ENCODE measurements around the gene SNX33.
"Not testable (repeated sequence)": the region's sequence is repeated elsewhere in the genome, so short reads cannot be mapped to it uniquely, and the experiment has no call there.

SNX33 gene

GRCh38 chr15:75695220-75695619 lies 47.5 kb downstream of the SNX33 start:
- H3K4me1 ChIP-seq (ENCODE audit: control insufficient read depth, insufficient read depth, low read length) = peaks cover 22% of the 10 kb centered on the region
- H3K27ac ChIP-seq (ENCODE audit: insufficient read depth, low read depth, low read length, poor library complexity, severe bottlenecking) = no peak overlapping the region
- no peaks in the 10 kb centered on the region for H3K9me3 ChIP-seq (ENCODE audit: control insufficient read depth, low read length)
- 74% methylated on average over 6 of the region's 6 CpGs for WGBS, 2 experiments
- H3K4me3 ChIP-seq (ENCODE audit: insufficient read depth, low read depth, low read length) = no peak overlapping the region
- H3K27me3 ChIP-seq (ENCODE audit: control insufficient read depth, insufficient read depth, low read length, poor library complexity, severe bottlenecking) = no peaks in the 10 kb centered on the region
- H3K36me3 ChIP-seq (ENCODE audit: control insufficient read depth, insufficient read depth, low read length) = no peaks in the 10 kb centered on the region

GRCh38 chr15:75695634-75696310 lies 48.1 kb downstream of the SNX33 start:
- H3K4me1 ChIP-seq (ENCODE audit: control insufficient read depth, insufficient read depth, low read length) = peaks cover 22% of the 10 kb centered on the region

GRCh38 chr15:75696311-75696720 lies 48.6 kb downstream of the SNX33 start:
- Histone ChIP-seq H3K36me3 (ENCODE audit: control insufficient read depth, insufficient read depth, low read length) (no peaks in the 10 kb centered on the region), H3K4me3 (ENCODE audit: insufficient read depth, low read depth, low read length) (no peak overlapping the region), H3K9me3 (ENCODE audit: control insufficient read depth, low read length) (no peaks in the 10 kb centered on the region), H3K4me1 (ENCODE audit: control insufficient read depth, insufficient read depth, low read length) (peaks cover 22% of the 10 kb centered on the region), H3K27me3 (ENCODE audit: control insufficient read depth, insufficient read depth, low read length, poor library complexity, severe bottlenecking) (no peaks in the 10 kb centered on the region), H3K27ac (ENCODE audit: insufficient read depth, low read depth, low read length, poor library complexity, severe bottlenecking) (no peak overlapping the region)
- 95 to 97% methylated on average over 14 of the region's 14 CpGs for WGBS, 2 experiments

More at GRCh38 chr15:75695634-75696310, 48.1 kb downstream of the SNX33 start:
- no peaks in the 10 kb centered on the region for H3K36me3 ChIP-seq (ENCODE audit: control insufficient read depth, insufficient read depth, low read length)
- 90 to 91% methylated on average over 7 of the region's 7 CpGs for WGBS, 2 experiments
- no peak overlapping the region for H3K27ac ChIP-seq (ENCODE audit: insufficient read depth, low read depth, low read length, poor library complexity, severe bottlenecking)
- H3K27me3 ChIP-seq (ENCODE audit: control insufficient read depth, insufficient read depth, low read length, poor library complexity, severe bottlenecking) = no peaks in the 10 kb centered on the region
- H3K9me3 ChIP-seq (ENCODE audit: control insufficient read depth, low read length) = no peaks in the 10 kb centered on the region
- no peak overlapping the region for H3K4me3 ChIP-seq (ENCODE audit: insufficient read depth, low read depth, low read length)

- H3K4me3 ChIP-seq (ENCODE audit: insufficient read depth, low read depth, low read length) = no peak overlapping the region
- H3K27me3 ChIP-seq (ENCODE audit: control insufficient read depth, insufficient read depth, low read length, poor library complexity, severe bottlenecking) = no peaks in the 10 kb centered on the region
- no peak overlapping the region for H3K27ac ChIP-seq (ENCODE audit: insufficient read depth, low read depth, low read length, poor library complexity, severe bottlenecking)
- WGBS, 2 experiments = 84 to 89% methylated on average over 11 of the region's 11 CpGs
- no peaks in the 10 kb centered on the region for H3K9me3 ChIP-seq (ENCODE audit: control insufficient read depth, low read length)
- H3K4me1 ChIP-seq (ENCODE audit: control insufficient read depth, insufficient read depth, low read length) = peaks cover 22% of the 10 kb centered on the region
- H3K36me3 ChIP-seq (ENCODE audit: control insufficient read depth, insufficient read depth, low read length) = no peaks in the 10 kb centered on the region
Measured at GRCh38 chr15:75696854-75697259, 49.1 kb downstream of the SNX33 start.

GRCh38 chr15:75697523-75697922 lies 49.8 kb downstream of the SNX33 start:
- Histone ChIP-seq H3K4me3 (ENCODE audit: insufficient read depth, low read depth, low read length) (no peak overlapping the region), H3K9me3 (ENCODE audit: control insufficient read depth, low read length) (no peaks in the 10 kb centered on the region), H3K27ac (ENCODE audit: insufficient read depth, low read depth, low read length, poor library complexity, severe bottlenecking) (no peak overlapping the region), H3K27me3 (ENCODE audit: control insufficient read depth, insufficient read depth, low read length, poor library complexity, severe bottlenecking) (no peaks in the 10 kb centered on the region), H3K36me3 (ENCODE audit: control insufficient read depth, insufficient read depth, low read length) (no peaks in the 10 kb centered on the region), H3K4me1 (ENCODE audit: control insufficient read depth, insufficient read depth, low read length) (peaks cover 22% of the 10 kb centered on the region)
- 86 to 89% methylated on average over 6 of the region's 7 CpGs for WGBS, 2 experiments

- H3K9me3 ChIP-seq (ENCODE audit: control insufficient read depth, low read length); H3K27ac ChIP-seq (ENCODE audit: insufficient read depth, low read depth, low read length, poor library complexity, severe bottlenecking); H3K4me3 ChIP-seq (ENCODE audit: insufficient read depth, low read depth, low read length); H3K27me3 ChIP-seq (ENCODE audit: control insufficient read depth, insufficient read depth, low read length, poor library complexity, severe bottlenecking); H3K36me3 ChIP-seq (ENCODE audit: control insufficient read depth, insufficient read depth, low read length): not testable (repeated sequence)
- peaks cover 22% of the 10 kb centered on the region for H3K4me1 ChIP-seq (ENCODE audit: control insufficient read depth, insufficient read depth, low read length)
- WGBS, 2 experiments = 83 to 85% methylated on average over 16 to 20 of the region's 21 CpGs
Measured at GRCh38 chr15:75697974-75698747, 50.4 kb downstream of the SNX33 start.

- 90 to 94% methylated on average over 7 of the region's 7 CpGs for WGBS, 2 experiments
- H3K4me3 ChIP-seq (ENCODE audit: insufficient read depth, low read depth, low read length); H3K27me3 ChIP-seq (ENCODE audit: control insufficient read depth, insufficient read depth, low read length, poor library complexity, severe bottlenecking); H3K36me3 ChIP-seq (ENCODE audit: control insufficient read depth, insufficient read depth, low read length); H3K27ac ChIP-seq (ENCODE audit: insufficient read depth, low read depth, low read length, poor library complexity, severe bottlenecking); H3K9me3 ChIP-seq (ENCODE audit: control insufficient read depth, low read length): not testable (repeated sequence)
- peaks cover 12% of the 10 kb centered on the region for H3K4me1 ChIP-seq (ENCODE audit: control insufficient read depth, insufficient read depth, low read length)
Measured at GRCh38 chr15:75699517-75699916, 51.8 kb downstream of the SNX33 start.

GRCh38 chr15:75699961-75700874 lies 52.5 kb downstream of the SNX33 start:
- not testable (repeated sequence) for H3K9me3 ChIP-seq (ENCODE audit: control insufficient read depth, low read length); H3K4me1 ChIP-seq (ENCODE audit: control insufficient read depth, insufficient read depth, low read length); H3K27me3 ChIP-seq (ENCODE audit: control insufficient read depth, insufficient read depth, low read length, poor library complexity, severe bottlenecking); H3K4me3 ChIP-seq (ENCODE audit: insufficient read depth, low read depth, low read length); H3K27ac ChIP-seq (ENCODE audit: insufficient read depth, low read depth, low read length, poor library complexity, severe bottlenecking); H3K36me3 ChIP-seq (ENCODE audit: control insufficient read depth, insufficient read depth, low read length)
- WGBS, 2 experiments = 81 to 91% methylated on average over 8 to 9 of the region's 17 CpGs

- WGBS, 2 experiments = 88 to 90% methylated on average over 12 of the region's 13 CpGs
- H3K27me3 ChIP-seq (ENCODE audit: control insufficient read depth, insufficient read depth, low read length, poor library complexity, severe bottlenecking); H3K27ac ChIP-seq (ENCODE audit: insufficient read depth, low read depth, low read length, poor library complexity, severe bottlenecking); H3K36me3 ChIP-seq (ENCODE audit: control insufficient read depth, insufficient read depth, low read length); H3K9me3 ChIP-seq (ENCODE audit: control insufficient read depth, low read length); H3K4me1 ChIP-seq (ENCODE audit: control insufficient read depth, insufficient read depth, low read length); H3K4me3 ChIP-seq (ENCODE audit: insufficient read depth, low read depth, low read length): not testable (repeated sequence)
Measured at GRCh38 chr15:75701071-75702003, 53.6 kb downstream of the SNX33 start.
